Endothelial cell of umbilical vein (primary cell): ENCODE data around the gene TMEM178B. TPM values are rescaled to one million over a fixed set of nuclear protein-coding genes. Genes with fewer than 3 reads are reported as not detected.

Experiments used
- BruUV-seq: library from RNA; stranded (reverse); fragments of 400-500 nt; replicated peaks from 2 replicates; lab custom pipeline; 2021; lab: Mats Ljungman, UMichigan
- CTCF ChIA-PET: fragments of 300-600, 350-600 bp; sonication (Branson Sonifier 250); formaldehyde crosslinking; loops from one replicate; lab custom pipeline; 2021; ENCODE audit warnings: antibody characterized with exemption, inconsistent platforms; lab: Charles Lee
- POLR2A ChIA-PET: fragments of 300-600, 350-600 bp; sonication (Branson Sonifier 250); formaldehyde crosslinking; loops from one replicate; lab custom pipeline; 2021; ENCODE audit warnings: antibody characterized with exemption, inconsistent platforms; lab: Charles Lee
- DNase-seq: peaks from one replicate; pipeline ENCODE4 v3.0.0-alpha.2; 2011; ENCODE audit warnings: low read depth, low spot score
- FAIRE-seq: peaks from 2 replicates; lab custom pipeline; 2011; peaks lifted over from hg19 to GRCh38; lab: Jason Lieb, UNC
- H2AFZ ChIP-seq: 2 replicates; pipeline ENCODE4 v1.6.0; 2012; ENCODE audit warnings: low read depth, low read length, control low read depth, inconsistent platforms
- H3K27ac ChIP-seq: 2 replicates; pipeline ENCODE4 v1.5.1; 2011; ENCODE audit warnings: low read depth, mild to moderate bottlenecking, control low read depth, low read length, moderate library complexity; ENCODE audit not compliant: insufficient read depth
- H3K27me3 ChIP-seq, 2 experiments: 2 replicates each; pipeline versions ENCODE4 v1.6.0 to v1.6.1; 2011; ENCODE audit warnings: low read length in 2 of 2, mixed read lengths in 1 of 2; ENCODE audit not compliant: control insufficient read depth in 2 of 2, insufficient read depth in 2 of 2
- H3K36me3 ChIP-seq, 2 experiments: 2 replicates in 1 of 2; 3 replicates in 1 of 2; pipeline ENCODE4 v1.5.1; 2011; ENCODE audit warnings: low read length in 2 of 2, mild to moderate bottlenecking in 1 of 2, moderate library complexity in 1 of 2; ENCODE audit not compliant: control insufficient read depth in 2 of 2, insufficient read depth in 2 of 2; ENCODE audit errors: extremely low read depth in 1 of 2
- H3K4me1 ChIP-seq: 3 replicates; pipeline ENCODE4 v1.5.1; 2011; ENCODE audit warnings: mild to moderate bottlenecking, low read length; ENCODE audit not compliant: control insufficient read depth, insufficient read depth; ENCODE audit errors: extremely low read depth
- H3K4me2 ChIP-seq: 2 replicates; pipeline ENCODE4 v1.6.1; 2011; ENCODE audit warnings: low read length, control low read depth, mixed read lengths; ENCODE audit not compliant: insufficient read depth
- H3K4me3 ChIP-seq, 3 experiments: fragments of 200-600 bp in 1 of 3; sonication (generic), shearing (Covaris generic) in 1 of 3; replicated peaks in 1 of 3; 2 replicates each; pipeline ENCODE4 v1.5.1; 2011 to 2016; ENCODE audit warnings: control low read depth in 3 of 3, low read length in 3 of 3, mild to moderate bottlenecking in 2 of 3, inconsistent platforms in 1 of 3, low read depth in 1 of 3, moderate library complexity in 1 of 3; ENCODE audit not compliant: insufficient read depth in 1 of 3
- H3K79me2 ChIP-seq: 2 replicates; pipeline ENCODE4 v1.6.0; 2012; ENCODE audit warnings: low read length, inconsistent platforms; ENCODE audit not compliant: control insufficient read depth, insufficient read depth
- H3K9ac ChIP-seq: replicated peaks from 2 replicates; pipeline ENCODE3; 2011; ENCODE audit warnings: low read length, control low read depth; ENCODE audit not compliant: insufficient read depth; ENCODE audit errors: extremely low read depth
- H3K9me1 ChIP-seq: replicated peaks from 3 replicates; pipeline ENCODE4 v1.6.0; 2011; ENCODE audit warnings: mild to moderate bottlenecking, low read length; ENCODE audit not compliant: control insufficient read depth, insufficient read depth; ENCODE audit errors: extremely low read depth
- H3K9me3 ChIP-seq: replicated peaks from 2 replicates; pipeline ENCODE4 v1.5.1; 2012; ENCODE audit warnings: low read length, inconsistent platforms; ENCODE audit not compliant: control insufficient read depth, insufficient read depth
- H4K20me1 ChIP-seq: replicated peaks from 2 replicates; pipeline ENCODE3; 2011; ENCODE audit warnings: mild to moderate bottlenecking, low read length; ENCODE audit not compliant: control insufficient read depth, insufficient read depth; ENCODE audit errors: extremely low read depth
- GATA2 ChIP-seq: IDR thresholded peaks from 2 replicates; pipeline ENCODE4 v1.7.0; 2011; ENCODE audit warnings: low read depth, mild to moderate bottlenecking, moderate library complexity, mixed read lengths, low read length; ENCODE audit not compliant: insufficient read length, insufficient read depth
- JUN ChIP-seq: IDR thresholded peaks from 2 replicates; pipeline ENCODE4 v1.6.1; 2011; ENCODE audit warnings: borderline replicate concordance, low read depth; ENCODE audit not compliant: insufficient read length, insufficient read depth
- MYC ChIP-seq: IDR thresholded peaks from one replicate; pipeline ENCODE4 v1.6.1; 2011; ENCODE audit warnings: mild to moderate bottlenecking, low read depth, low read length
- POLR2A ChIP-seq: IDR thresholded peaks from 2 replicates; pipeline ENCODE4 v1.6.1; 2012; ENCODE audit warnings: low read depth, mild to moderate bottlenecking, control low read depth, low read length
- POLR2AphosphoS5 ChIP-seq: IDR thresholded peaks from 2 replicates; pipeline ENCODE4 v1.6.1; 2012; ENCODE audit warnings: low read depth, mild to moderate bottlenecking, control low read depth, low read length, moderate library complexity; ENCODE audit not compliant: insufficient read depth
- dilution Hi-C: fragments of 300-500 bp; cut with MboI; formaldehyde crosslinking; loops from one replicate; pipeline ENCODE4 v1.15.0; 2019; ENCODE audit warnings: low sequenced_read_pairs; ENCODE audit not compliant: extremely low pct_ligation_motif_present
- intact Hi-C: fragments of 100-400 bp; cut with micrococcal nuclease; formaldehyde crosslinking; loops from one replicate; pipeline ENCODE4 v1.10.0; 2022
- polyA plus RNA-seq, 4 experiments: library from polyadenylated mRNA; depleted of rRNA in 3 of 4; stranded (reverse) in 3 of 4; unstranded in 1 of 4; fragments of >200 nt; gene quantifications; 2 replicates each; pipeline versions ENCODE4 v1.2.1 to v1.2.3, GENCODE V29; 2011 to 2012; ENCODE audit warnings: missing spikeins in 1 of 4
- total RNA-seq: library from RNA; stranded (reverse); gene quantifications from 2 replicates; pipeline ENCODE4 v1.2.3, GENCODE V29; 2021
- TF ChIP-seq, protein P1 (sequence below): IDR thresholded peaks from 2 replicates; pipeline ENCODE4 v1.6.1; 2011; ENCODE audit not compliant: insufficient read depth, insufficient read length
- TF ChIP-seq, protein P2 (sequence below), 2 donors: IDR thresholded peaks; 1 replicate in 1 of 2; 2 replicates in 1 of 2; pipeline ENCODE4 v1.5.1; 2011; ENCODE audit warnings: low read length in 2 of 2, mild to moderate bottlenecking in 2 of 2, moderate library complexity in 2 of 2, control low read depth in 1 of 2, inconsistent platforms in 1 of 2, low read depth in 1 of 2; ENCODE audit not compliant: insufficient read depth in 1 of 2; ENCODE audit errors: extremely low read depth in 1 of 2

Gene TMEM178B
- total and polyA plus RNA-seq, 2 donors (not counting 3 experiments of a cell fraction or from before 2014, with no cell fraction given): not detected

DNA sequence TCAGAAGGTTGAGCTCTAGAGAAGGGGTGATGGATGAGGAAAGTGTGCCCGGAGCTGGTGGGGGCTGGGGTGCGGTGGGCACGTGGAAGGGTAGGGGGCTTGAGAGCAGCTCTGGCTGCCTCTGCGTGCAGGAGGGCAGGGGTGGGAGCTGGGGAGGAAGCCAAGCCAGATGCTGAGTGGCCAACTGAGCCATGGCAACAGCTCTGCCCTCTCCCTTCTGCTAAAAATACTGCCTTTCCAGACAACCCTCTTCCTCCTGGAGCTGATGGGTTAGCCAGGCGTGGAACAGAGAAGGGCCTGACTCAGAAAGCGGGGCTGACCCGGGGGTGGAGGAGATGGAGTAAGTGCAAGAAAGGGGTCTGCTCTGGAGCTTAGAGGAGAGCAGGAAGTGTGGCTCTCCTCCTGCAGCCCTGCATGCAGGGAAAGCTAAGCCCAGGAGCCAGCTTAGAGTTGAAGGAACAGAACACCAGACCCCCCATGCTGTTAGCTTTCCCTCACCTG is 362.8 kb downstream of the TMEM178B start:
- dilution Hi-C loops: no loop called here
- Histone ChIP-seq H3K36me3 (no peaks in the 10 kb centered on the region), H3K27ac (no peak overlapping the region), H3K9me1 (no peaks in the 10 kb centered on the region), H2AFZ (no peak overlapping the region), H3K79me2 (no peaks in the 10 kb centered on the region), H4K20me1 (no peaks in the 10 kb centered on the region), H3K4me3 (no peak overlapping the region), H3K9me3 (no peaks in the 10 kb centered on the region), H3K4me2 (no peak overlapping the region), H3K27me3 (no peaks in the 10 kb centered on the region), H3K9ac (no peak overlapping the region), H3K4me1 (no peaks in the 10 kb centered on the region)
- CTCF ChIA-PET: no interaction called here
- no TSS peak for BruUV-seq
- no peak for FAIRE-seq
- intact Hi-C loops: no loop called here
- POLR2A ChIA-PET: no interaction called here
- DNase-seq: no peak
- TF ChIP-seq, protein P1, sequence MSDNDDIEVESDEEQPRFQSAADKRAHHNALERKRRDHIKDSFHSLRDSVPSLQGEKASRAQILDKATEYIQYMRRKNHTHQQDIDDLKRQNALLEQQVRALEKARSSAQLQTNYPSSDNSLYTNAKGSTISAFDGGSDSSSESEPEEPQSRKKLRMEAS: no peak
- TF ChIP-seq JUN (no peak), POLR2A (no peak), MYC (no peak), POLR2AphosphoS5 (no peak), GATA2 (no peak)
- TF ChIP-seq, protein P2, sequence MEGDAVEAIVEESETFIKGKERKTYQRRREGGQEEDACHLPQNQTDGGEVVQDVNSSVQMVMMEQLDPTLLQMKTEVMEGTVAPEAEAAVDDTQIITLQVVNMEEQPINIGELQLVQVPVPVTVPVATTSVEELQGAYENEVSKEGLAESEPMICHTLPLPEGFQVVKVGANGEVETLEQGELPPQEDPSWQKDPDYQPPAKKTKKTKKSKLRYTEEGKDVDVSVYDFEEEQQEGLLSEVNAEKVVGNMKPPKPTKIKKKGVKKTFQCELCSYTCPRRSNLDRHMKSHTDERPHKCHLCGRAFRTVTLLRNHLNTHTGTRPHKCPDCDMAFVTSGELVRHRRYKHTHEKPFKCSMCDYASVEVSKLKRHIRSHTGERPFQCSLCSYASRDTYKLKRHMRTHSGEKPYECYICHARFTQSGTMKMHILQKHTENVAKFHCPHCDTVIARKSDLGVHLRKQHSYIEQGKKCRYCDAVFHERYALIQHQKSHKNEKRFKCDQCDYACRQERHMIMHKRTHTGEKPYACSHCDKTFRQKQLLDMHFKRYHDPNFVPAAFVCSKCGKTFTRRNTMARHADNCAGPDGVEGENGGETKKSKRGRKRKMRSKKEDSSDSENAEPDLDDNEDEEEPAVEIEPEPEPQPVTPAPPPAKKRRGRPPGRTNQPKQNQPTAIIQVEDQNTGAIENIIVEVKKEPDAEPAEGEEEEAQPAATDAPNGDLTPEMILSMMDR (IDR thresholded peaks at IDR 0.05; ENCODE audit: extremely low read depth in 1 of 2, insufficient read depth in 1 of 2, low read depth in 1 of 2, low read length in 2 of 2): no peak
